AG09319 (cell line): ENCODE data around the gene PHACTR4.
"Not testable (repeated sequence)": the region's sequence is repeated elsewhere in the genome, so short reads cannot be mapped to it uniquely, and the experiment has no call there.

Experiments
- DNase-seq: peaks from one replicate; pipeline ENCODE4 v3.0.0-alpha.2; 2010; ENCODE audit warnings: low read depth; ENCODE audit errors: extremely low read depth
- CTCF ChIP-seq: IDR thresholded peaks from 2 replicates; pipeline ENCODE4 v1.5.1; 2011; ENCODE audit warnings: low read depth, mild to moderate bottlenecking, inconsistent platforms, low read length, moderate library complexity

Gene PHACTR4

GRCh38 chr1:28369371-28370238 is at the start of gene PHACTR4:
Gene PHACTR4, plus strand, starts transcription at chr1:28369740. Its CDS starts 37,708 bp downstream, at chr1:28407448.
- no peak for TF ChIP-seq CTCF

GRCh38 chr1:28322194-28322593 is 47.3 kb upstream of the PHACTR4 start:
- no peak for DNase-seq
- TF ChIP-seq CTCF: no peak

More at GRCh38 chr1:28369371-28370238, at the start of gene PHACTR4:
- peak; percentile 75 for DNase-seq

- DNase-seq: no peak
These were observed 45.8 kb upstream of the PHACTR4 start for GRCh38 chr1:28323720-28324119.

GRCh38 chr1:28326515-28326914 is 43.0 kb upstream of the PHACTR4 start:
- TF ChIP-seq CTCF: no peak
- DNase-seq: no peak

More at GRCh38 chr1:28323720-28324119, 45.8 kb upstream of the PHACTR4 start:
- no peak for TF ChIP-seq CTCF

- DNase-seq: no peak
- TF ChIP-seq CTCF: no peak
These were observed 42.6 kb upstream of the PHACTR4 start for GRCh38 chr1:28326984-28327383.

- DNase-seq: not testable (repeated sequence)
These were observed 42.1 kb upstream of the PHACTR4 start for GRCh38 chr1:28327431-28327830.

GRCh38 chr1:28328228-28328648 is 41.3 kb upstream of the PHACTR4 start:
- TF ChIP-seq CTCF: no peak
- no peak for DNase-seq
